GM12872 (cell line): ENCODE data around the gene DIP2C.

ENCODE experiments used
- CTCF ChIP-seq: IDR thresholded peaks from 3 replicates; pipeline ENCODE4 v1.5.1; 2011; ENCODE audit warnings: low read depth, mild to moderate bottlenecking, low read length, moderate library complexity; ENCODE audit not compliant: insufficient read depth

DIP2C gene

GRCh38 chr10:491667-492424, 197.6 kb downstream of the DIP2C start:
- no peak for TF ChIP-seq CTCF

DNA sequence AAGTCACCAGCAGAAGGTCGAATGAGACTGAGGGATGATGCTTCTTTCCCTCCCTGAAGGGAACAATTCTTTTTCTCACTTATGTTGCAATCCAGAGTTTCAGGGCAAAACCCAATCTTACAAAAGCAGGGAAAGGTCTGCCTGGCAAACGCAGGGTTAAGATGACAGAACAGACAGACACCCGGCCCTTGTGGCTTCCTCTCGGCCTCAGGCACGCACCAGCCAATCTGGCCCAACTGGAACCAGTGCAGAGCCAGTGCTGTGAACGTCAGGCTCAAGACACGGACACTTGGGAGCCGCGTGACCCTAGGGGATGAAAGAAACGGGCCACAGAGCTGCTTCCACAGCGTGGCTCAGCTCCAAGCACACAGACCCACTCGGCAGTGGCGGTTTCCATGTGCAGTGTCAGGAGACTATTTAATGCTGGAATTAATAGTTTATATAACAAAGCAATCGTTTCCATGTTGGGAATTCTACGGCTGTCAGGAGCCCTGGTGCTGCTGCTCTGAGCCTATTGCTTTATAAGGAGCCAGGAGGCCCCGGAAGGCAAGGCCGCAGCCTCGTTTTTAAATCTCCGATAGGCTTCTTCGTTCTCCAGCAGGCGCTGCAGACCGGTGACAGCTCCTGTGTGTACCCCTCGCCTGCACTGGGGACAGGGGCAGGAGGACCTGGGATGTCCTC, 198.4 kb downstream of the DIP2C start:
- TF ChIP-seq CTCF, result no peak

- TF ChIP-seq CTCF, result no peak
Measured at GRCh38 chr10:490256-490655, 199.2 kb downstream of the DIP2C start.

- no peak for TF ChIP-seq CTCF
Measured at GRCh38 chr10:489330-489729, 200.1 kb downstream of the DIP2C start.

DNA sequence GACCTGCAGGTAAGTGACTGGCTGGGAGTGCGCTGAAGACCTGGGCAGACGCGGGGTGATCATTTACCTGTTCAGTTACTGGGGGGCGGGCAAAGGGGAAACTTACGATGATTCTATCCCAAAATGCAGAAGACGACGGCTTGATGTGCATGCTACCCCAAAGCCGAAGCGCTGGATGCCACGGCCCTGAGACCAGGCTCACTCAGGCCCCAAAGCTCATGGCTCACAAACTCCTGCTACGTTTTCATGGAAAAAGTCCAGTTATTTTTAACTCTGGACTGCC, 200.6 kb downstream of the DIP2C start:
- no peak for TF ChIP-seq CTCF

- TF ChIP-seq CTCF, result no peak
Measured at GRCh38 chr10:488081-488932, 201.2 kb downstream of the DIP2C start.

DNA sequence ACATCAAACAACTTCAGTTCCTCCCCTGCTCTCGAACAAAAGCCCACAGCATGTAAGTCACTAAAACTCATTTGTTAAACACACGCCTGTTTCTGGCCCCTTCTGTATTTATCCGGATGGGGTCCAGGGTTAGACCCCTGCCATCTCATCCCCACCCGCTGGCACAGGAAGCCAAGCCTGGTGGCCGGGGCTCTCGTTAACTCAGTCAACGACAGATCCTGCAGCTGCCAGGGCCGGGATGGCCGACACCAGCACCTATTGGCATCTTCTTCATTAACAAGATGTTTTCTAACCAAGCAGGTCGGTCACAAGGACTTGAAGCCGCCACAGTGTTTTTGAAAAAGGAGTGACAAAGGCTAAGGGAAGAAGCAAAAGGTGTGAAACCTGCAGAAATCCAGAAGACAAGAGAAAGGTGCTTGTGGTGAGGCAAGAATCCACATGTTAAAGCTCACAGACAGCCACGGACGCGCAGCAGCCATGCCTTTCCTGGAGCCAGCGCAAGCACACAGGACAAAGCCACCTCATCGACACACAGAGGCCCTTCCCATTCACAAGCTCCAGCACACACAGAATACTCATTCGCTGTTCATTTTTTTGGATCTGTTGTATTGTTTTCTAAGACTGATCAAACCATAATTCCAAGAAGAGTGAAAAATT, 202.7 kb downstream of the DIP2C start:
- TF ChIP-seq CTCF, result no peak
